Measurements from ENCODE around the gene CUEDC1. TPM values are rescaled to one million over a fixed set of nuclear protein-coding genes. Genes with fewer than 3 reads are reported as not detected.

The CUEDC1 gene
- total and polyA plus RNA-seq, 9 of the 15 experiments (the other 6 are each of a cell fraction or from before 2014, with no cell fraction given): 0.20 to 4.1 (median 1.6) TPM; not detected in 1

- peak; percentile 27 for TF ChIP-seq TCF3 (CRISPR knock-in tag; IDR thresholded peaks at IDR 0.05)
- TF ChIP-seq MAFF (IDR thresholded peaks at IDR 0.05; ENCODE audit: low read length): peak; percentile 75
- peak; percentile 57 for TF ChIP-seq CBFA2T3 (IDR thresholded peaks at IDR 0.05)
- no peak for TF ChIP-seq MCM7 (IDR thresholded peaks at IDR 0.05)
- TF ChIP-seq ARID1B (IDR thresholded peaks at IDR 0.05): peak; percentile 32; the same call in 1 of the 2 replicates
- peak; percentile 95 for TF ChIP-seq NFE2 (IDR thresholded peaks at IDR 0.05; ENCODE audit: low read depth)
- TF ChIP-seq ZNF316 (IDR thresholded peaks at IDR 0.05): peak; percentile 82
- TF ChIP-seq ZFP36 (IDR thresholded peaks at IDR 0.05; ENCODE audit: low read depth, low read length, partially characterized antibody): no peak
- TF ChIP-seq RCOR1 (IDR thresholded peaks at IDR 0.05; ENCODE audit: borderline replicate concordance in 1 of 2, low read depth in 2 of 2, low read length in 2 of 2): 0 out of 4 replicates have a peak, but pooled peaks of 1 of the 2 experiments have one; percentile 5
Measured at GRCh38 chr17:57852955-57853328, 102.3 kb downstream of the CUEDC1 start (continued).

DNA sequence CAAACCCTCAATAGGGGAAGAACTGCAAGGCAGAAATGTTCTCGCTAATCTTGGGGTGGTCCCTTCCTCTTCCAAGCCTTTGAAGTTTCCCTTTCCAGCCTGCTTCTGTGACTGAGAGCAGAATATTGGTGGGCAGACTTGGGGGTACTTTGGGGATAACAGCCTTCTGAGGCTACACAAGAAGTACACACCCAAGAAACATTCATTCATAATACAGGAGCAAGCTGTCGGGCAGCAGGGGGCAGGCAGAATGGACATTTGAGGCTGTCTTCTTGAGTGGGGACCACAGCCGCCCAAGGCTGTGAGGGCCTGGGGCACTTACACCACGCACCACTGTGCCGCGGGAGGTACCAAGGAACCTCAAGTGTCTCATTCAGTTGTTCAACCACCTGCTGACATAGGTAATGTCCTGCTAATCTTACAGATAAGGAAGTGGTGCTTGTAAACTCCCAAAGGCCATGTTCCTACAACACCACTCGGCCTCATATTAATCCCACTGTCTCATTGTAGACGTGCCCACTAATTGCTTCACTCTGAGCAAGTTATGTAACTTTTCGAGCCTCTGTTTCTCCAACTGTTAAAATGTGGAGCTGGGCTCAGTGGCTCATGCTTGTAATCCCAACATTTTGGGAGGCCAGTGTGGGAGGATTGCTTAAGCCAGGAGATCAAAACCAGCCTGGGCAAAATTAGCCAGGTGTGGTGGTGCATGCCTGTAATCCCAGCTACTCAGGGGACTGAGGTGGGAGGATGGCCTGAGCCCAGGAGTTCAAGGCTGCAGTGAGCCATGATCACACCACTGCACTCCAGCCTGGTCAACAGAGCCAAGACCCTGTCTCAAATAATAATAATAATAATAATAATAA, 102.9 kb downstream of the CUEDC1 start:
- in situ Hi-C loops (cut with MboI) (loop anchor here (5.0 kb wide), 1 partner anchor 145 kb away; no protein-coding TSS in a partner anchor), intact Hi-C loops (cut with micrococcal nuclease) (no loop called here)
- peak overlapping the region; percentile 49; the same call in 1 of the 2 replicates for H3K4me2 ChIP-seq (ENCODE audit: insufficient read depth, low read length)
- peak overlapping the region; percentile 23 to 72; a peak in 3 of 4 replicates for H3K9ac ChIP-seq (ENCODE audit: insufficient read depth in 1 of 2, low read depth in 2 of 2, low read length in 2 of 2)
- FAIRE-seq (no peak), ATAC-seq (no peak), DNase-seq (ENCODE audit: extremely low read depth in 1 of 4, low spot score in 3 of 4) (no peak)
- BruUV-seq (replicated peaks): no TSS peak
- ChIA-PET CTCF (ENCODE audit: low intra/inter-chr PET ratio) (no interaction called here), POLR2A (interaction anchor here (1.3 to 1.4 kb wide), 2 partner anchors 138 to 141 kb away, joined by 3 read pairs; no protein-coding TSS in a partner anchor)
- peaks cover 13% of the 10 kb centered on the region; the same call in 2 of the 3 replicates for H3K36me3 ChIP-seq (ENCODE audit: control insufficient read depth, insufficient read depth, low read length)
- peak overlapping the region; percentile 68 for H3K27ac ChIP-seq (ENCODE audit: extremely low read depth, low read depth, low read length)
- H3K79me2 ChIP-seq (ENCODE audit: control insufficient read depth, insufficient read depth, low read length): peaks cover 26% of the 10 kb centered on the region
- H3K27me3 ChIP-seq (ENCODE audit: control insufficient read depth in 2 of 2, insufficient read depth in 2 of 2, low read length in 2 of 2): no peaks in the 10 kb centered on the region
- H3K9me1 ChIP-seq (ENCODE audit: control insufficient read depth, insufficient read depth, low read length): no peaks in the 10 kb centered on the region
- peaks cover 32 to 47% of the 10 kb centered on the region in 2 experiments for H3K4me1 ChIP-seq (replicated peaks in 1 of 2; ENCODE audit: control insufficient read depth in 2 of 2, insufficient read depth in 2 of 2, low read length in 2 of 2)
- no peak overlapping the region for H3K4me3 ChIP-seq
- H4K20me1 ChIP-seq (replicated peaks; ENCODE audit: control insufficient read depth, insufficient read depth, low read length): no peaks in the 10 kb centered on the region
- WGBS (ENCODE audit: insufficient coverage, low coverage, missing lambda C conversion rate): 38% methylated on average over 9 of the region's 9 CpGs
- no peaks in the 10 kb centered on the region for H3K9me3 ChIP-seq (replicated peaks; ENCODE audit: control insufficient read depth, insufficient read depth, low read depth, low read length)
- peak overlapping the region; percentile 82 for H2AFZ ChIP-seq (ENCODE audit: low read depth, low read length)
- TF ChIP-seq, protein P1, sequence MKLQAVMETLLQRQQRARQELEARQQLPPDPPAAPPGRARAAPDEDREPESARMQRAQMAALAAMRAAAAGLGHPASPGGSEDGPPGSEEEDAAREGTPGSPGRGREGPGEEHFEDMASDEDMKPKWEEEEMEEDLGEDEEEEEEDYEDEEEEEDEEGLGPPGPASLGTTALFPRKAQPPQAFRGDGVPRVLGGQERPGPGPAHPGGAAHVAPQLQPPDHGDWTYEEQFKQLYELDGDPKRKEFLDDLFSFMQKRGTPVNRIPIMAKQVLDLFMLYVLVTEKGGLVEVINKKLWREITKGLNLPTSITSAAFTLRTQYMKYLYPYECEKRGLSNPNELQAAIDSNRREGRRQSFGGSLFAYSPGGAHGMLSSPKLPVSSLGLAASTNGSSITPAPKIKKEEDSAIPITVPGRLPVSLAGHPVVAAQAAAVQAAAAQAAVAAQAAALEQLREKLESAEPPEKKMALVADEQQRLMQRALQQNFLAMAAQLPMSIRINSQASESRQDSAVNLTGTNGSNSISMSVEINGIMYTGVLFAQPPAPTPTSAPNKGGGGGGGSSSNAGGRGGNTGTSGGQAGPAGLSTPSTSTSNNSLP (IDR thresholded peaks at IDR 0.05; ENCODE audit: borderline replicate concordance, low read depth, low read length): no peak
- TF ChIP-seq PRDM10 (IDR thresholded peaks at IDR 0.05; ENCODE audit: partially characterized antibody): peak; percentile 55
- TF ChIP-seq CTCF (IDR thresholded peaks at IDR 0.05 in 2 of 3, conservative IDR thresholded peaks at IDR 0.05 in 1 of 3; ENCODE audit: insufficient read depth in 2 of 3, low read depth in 1 of 3, low read length in 3 of 3): 0 out of 6 replicates have a peak, but pooled peaks of 1 of the 3 experiments have one; percentile 8
- 0 out of 2 replicates have a peak, but pooled peaks have one; percentile 19 for TF ChIP-seq MTA3 (IDR thresholded peaks at IDR 0.05; ENCODE audit: borderline replicate concordance)
